GM18870 (cell line): ENCODE data around the gene CD14.
"Not testable (repeated sequence)": the region's sequence is repeated elsewhere in the genome, so short reads cannot be mapped to it uniquely, and the experiment has no call there.

Experiments used
- ATAC-seq: cut with Tn5 transposase; IDR thresholded peaks from one replicate; pipeline ENCODE4 v1.9.1; 2021; ENCODE audit warnings: moderate library complexity; ENCODE audit not compliant: unreplicated experiment

CD14 gene

GRCh38 chr5:140633021-140633471 lies at the start of gene CD14:
CD14 (minus strand) TSS chr5:140633175; CDS start chr5:140633071, 104 bp downstream.
- ATAC-seq: no peak

GRCh38 chr5:140678993-140679392 lies 46.0 kb upstream of the CD14 start:
- no peak for ATAC-seq

GRCh38 chr5:140677947-140678346 lies 45.0 kb upstream of the CD14 start:
- ATAC-seq: peak; percentile 80

GRCh38 chr5:140674629-140675028 lies 41.7 kb upstream of the CD14 start:
- ATAC-seq: no peak

GRCh38 chr5:140674211-140674610 lies 41.2 kb upstream of the CD14 start:
- ATAC-seq: no peak

GRCh38 chr5:140673187-140673976 lies 40.4 kb upstream of the CD14 start, which contains the start of gene DND1:
DND1 (minus strand) TSS chr5:140673576; CDS start chr5:140673542, 34 bp downstream.
- no peak for ATAC-seq

- ATAC-seq: no peak
These were observed 39.6 kb upstream of the CD14 start for GRCh38 chr5:140672455-140673186.

- no peak for ATAC-seq
These were observed 38.6 kb upstream of the CD14 start for GRCh38 chr5:140671472-140672125.

- ATAC-seq: not testable (repeated sequence)
These were observed 38.1 kb upstream of the CD14 start for GRCh38 chr5:140671035-140671434.

- peak; percentile 91 for ATAC-seq
These were observed 31.6 kb upstream of the CD14 start, which contains the start of gene WDR55 for GRCh38 chr5:140664359-140665119. WDR55 (plus strand) TSS chr5:140664904; CDS start chr5:140664913, 9 bp downstream.

GRCh38 chr5:140664030-140664358 lies 31.0 kb upstream of the CD14 start:
- no peak for ATAC-seq

GRCh38 chr5:140660371-140660770 lies 27.4 kb upstream of the CD14 start:
- ATAC-seq: not testable (repeated sequence)

- ATAC-seq: no peak
These were observed 25.9 kb upstream of the CD14 start for GRCh38 chr5:140658870-140659269.

- peak; percentile 29 for ATAC-seq
These were observed 14.1 kb upstream of the CD14 start for GRCh38 chr5:140647042-140647419.

GRCh38 chr5:140642718-140643117 lies 9.7 kb upstream of the CD14 start:
- no peak for ATAC-seq

GRCh38 chr5:140641716-140642115 lies 8.7 kb upstream of the CD14 start:
- ATAC-seq: no peak

- ATAC-seq: peak; percentile 68
These were observed 6.4 kb upstream of the CD14 start, which contains the start of gene TMCO6 for GRCh38 chr5:140639148-140639981. TMCO6 (plus strand) TSS chr5:140639451; CDS start chr5:140639528, 77 bp downstream.

- ATAC-seq: not testable (repeated sequence)
These were observed 5.8 kb upstream of the CD14 start for GRCh38 chr5:140638898-140639147.

- no peak for ATAC-seq
These were observed 4.6 kb upstream of the CD14 start for GRCh38 chr5:140637371-140638100.
